ENCODE results near the gene NR0B1. TPM values are rescaled to one million over a fixed set of nuclear protein-coding genes. Genes with fewer than 3 reads are reported as not detected.

The NR0B1 gene
- total and polyA plus RNA-seq, 2 donors from 2014 or later, result 0.16 TPM; not detected in 1

DNA sequence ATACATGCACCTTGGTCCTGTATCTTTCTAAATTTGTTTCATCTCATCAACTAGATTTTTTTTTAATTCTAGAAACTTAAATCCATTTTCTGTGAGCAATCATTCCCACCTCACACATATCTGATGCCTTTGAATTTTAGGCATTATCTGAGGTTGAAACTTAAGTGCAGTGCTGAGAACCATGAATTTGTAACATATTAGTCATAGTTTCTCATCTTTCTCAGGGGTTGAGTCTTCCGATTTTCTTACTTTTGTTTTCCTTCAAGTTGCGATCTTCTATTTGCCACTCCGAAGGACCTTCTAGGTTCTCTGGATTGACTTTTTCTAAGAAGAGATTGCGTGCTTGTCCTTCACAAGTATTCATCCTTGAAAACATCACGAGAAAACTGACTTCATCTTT lies 3.7 kb upstream of the NR0B1 start:
- H3K4me3 ChIP-seq (ENCODE audit: low read length in 3 of 3), result no peak overlapping the region
- TF ChIP-seq, protein P1, sequence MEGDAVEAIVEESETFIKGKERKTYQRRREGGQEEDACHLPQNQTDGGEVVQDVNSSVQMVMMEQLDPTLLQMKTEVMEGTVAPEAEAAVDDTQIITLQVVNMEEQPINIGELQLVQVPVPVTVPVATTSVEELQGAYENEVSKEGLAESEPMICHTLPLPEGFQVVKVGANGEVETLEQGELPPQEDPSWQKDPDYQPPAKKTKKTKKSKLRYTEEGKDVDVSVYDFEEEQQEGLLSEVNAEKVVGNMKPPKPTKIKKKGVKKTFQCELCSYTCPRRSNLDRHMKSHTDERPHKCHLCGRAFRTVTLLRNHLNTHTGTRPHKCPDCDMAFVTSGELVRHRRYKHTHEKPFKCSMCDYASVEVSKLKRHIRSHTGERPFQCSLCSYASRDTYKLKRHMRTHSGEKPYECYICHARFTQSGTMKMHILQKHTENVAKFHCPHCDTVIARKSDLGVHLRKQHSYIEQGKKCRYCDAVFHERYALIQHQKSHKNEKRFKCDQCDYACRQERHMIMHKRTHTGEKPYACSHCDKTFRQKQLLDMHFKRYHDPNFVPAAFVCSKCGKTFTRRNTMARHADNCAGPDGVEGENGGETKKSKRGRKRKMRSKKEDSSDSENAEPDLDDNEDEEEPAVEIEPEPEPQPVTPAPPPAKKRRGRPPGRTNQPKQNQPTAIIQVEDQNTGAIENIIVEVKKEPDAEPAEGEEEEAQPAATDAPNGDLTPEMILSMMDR (IDR thresholded peaks at IDR 0.05; ENCODE audit: borderline replicate concordance, extremely low read depth, insufficient read depth), result no peak
- no peak overlapping the region for H3K27ac ChIP-seq (ENCODE audit: low read depth in 2 of 2, low read length in 2 of 2)
- no peak for FAIRE-seq
- H3K36me3 ChIP-seq (ENCODE audit: control insufficient read depth in 2 of 3, insufficient read depth in 3 of 3, low read length in 3 of 3), result no peaks in the 10 kb centered on the region
- no peaks in the 10 kb centered on the region for H3K9me3 ChIP-seq (ENCODE audit: control insufficient read depth in 2 of 3, insufficient read depth in 1 of 3, low read length in 3 of 3)
- no peak for DNase-seq
- intact Hi-C loops (cut with DNase I), result no loop called here
- no peak overlapping the region for H3K9ac ChIP-seq (ENCODE audit: low read length in 3 of 3)
- no peaks in the 10 kb centered on the region for H3K4me1 ChIP-seq (ENCODE audit: control insufficient read depth in 2 of 3, insufficient read depth in 2 of 3, low read depth in 1 of 3, low read length in 3 of 3)
- H3K27me3 ChIP-seq (ENCODE audit: control insufficient read depth, insufficient read depth, low read length), result peaks cover 4% of the 10 kb centered on the region

DNA sequence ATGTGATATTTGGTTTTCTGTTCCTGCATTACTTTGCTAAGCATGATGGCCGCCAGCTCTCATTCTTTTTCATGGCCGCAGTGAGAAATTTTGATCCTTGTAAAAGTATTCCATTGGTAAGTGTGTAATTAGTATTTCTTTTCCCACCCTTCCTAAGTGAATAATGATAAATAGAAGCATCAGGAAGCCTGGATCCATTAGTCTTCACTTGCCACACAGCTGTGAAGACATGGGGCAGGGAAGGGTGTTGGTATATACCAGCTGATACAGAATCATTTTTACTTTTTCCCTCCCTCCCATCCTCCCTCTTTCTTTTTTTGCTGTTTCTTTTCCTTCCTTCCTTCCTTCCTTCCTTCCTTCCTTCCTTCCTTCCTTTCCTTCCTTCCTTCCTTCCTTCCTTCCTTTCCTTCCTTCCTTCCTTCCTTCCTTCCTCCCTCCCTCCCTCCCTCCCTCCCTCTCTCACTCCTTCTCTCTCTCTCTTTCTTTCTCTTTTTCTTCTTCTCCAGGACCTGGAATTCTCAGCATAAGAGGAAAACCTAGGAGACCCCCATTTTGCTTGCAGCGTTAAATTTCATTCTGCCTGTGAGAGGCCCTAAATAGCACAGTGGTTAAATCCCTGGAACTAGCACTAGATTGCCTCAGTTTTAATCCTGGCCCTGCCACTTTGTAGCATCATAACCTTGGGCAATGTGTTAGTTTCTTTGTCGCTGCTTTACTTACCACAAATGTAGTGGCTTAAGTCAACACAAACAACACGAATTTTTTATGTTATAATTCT lies 1.4 kb upstream of the NR0B1 start:
- DNase-seq, result no peak
- TF ChIP-seq, protein P1 (IDR thresholded peaks at IDR 0.05; ENCODE audit: borderline replicate concordance, extremely low read depth, insufficient read depth), result no peak
- FAIRE-seq, result no peak
- no peak overlapping the region for H3K9ac ChIP-seq (ENCODE audit: low read length in 3 of 3)
- H3K27ac ChIP-seq (ENCODE audit: low read depth in 2 of 2, low read length in 2 of 2), result no peak overlapping the region
- H3K4me3 ChIP-seq (ENCODE audit: low read length in 3 of 3), result no peak overlapping the region
- H3K36me3 ChIP-seq (ENCODE audit: control insufficient read depth in 2 of 3, insufficient read depth in 3 of 3, low read length in 3 of 3), result no peaks in the 10 kb centered on the region
- intact Hi-C loops (cut with DNase I), result no loop called here
- no peaks in the 10 kb centered on the region for H3K4me1 ChIP-seq (ENCODE audit: control insufficient read depth in 2 of 3, insufficient read depth in 2 of 3, low read depth in 1 of 3, low read length in 3 of 3)
- H3K9me3 ChIP-seq (ENCODE audit: control insufficient read depth in 2 of 3, insufficient read depth in 1 of 3, low read length in 3 of 3), result no peaks in the 10 kb centered on the region
- H3K27me3 ChIP-seq (ENCODE audit: control insufficient read depth, insufficient read depth, low read length), result peaks cover 9% of the 10 kb centered on the region

- Histone ChIP-seq H3K9me3 (ENCODE audit: control insufficient read depth in 2 of 3, insufficient read depth in 1 of 3, low read length in 3 of 3) (no peaks in the 10 kb centered on the region), H3K4me3 (ENCODE audit: low read length in 3 of 3) (no peak overlapping the region), H3K4me1 (ENCODE audit: control insufficient read depth in 2 of 3, insufficient read depth in 2 of 3, low read depth in 1 of 3, low read length in 3 of 3) (no peaks in the 10 kb centered on the region), H3K9ac (ENCODE audit: low read length in 3 of 3) (no peak overlapping the region), H3K27ac (ENCODE audit: low read depth in 2 of 2, low read length in 2 of 2) (no peak overlapping the region), H3K36me3 (ENCODE audit: control insufficient read depth in 2 of 3, insufficient read depth in 3 of 3, low read length in 3 of 3) (no peaks in the 10 kb centered on the region), H3K27me3 (ENCODE audit: control insufficient read depth, insufficient read depth, low read length) (peaks cover 9% of the 10 kb centered on the region)
- no peak for FAIRE-seq
- TF ChIP-seq, protein P1 (IDR thresholded peaks at IDR 0.05; ENCODE audit: borderline replicate concordance, extremely low read depth, insufficient read depth), result no peak
- intact Hi-C loops (cut with DNase I), result no loop called here
- DNase-seq, result peak; percentile 44 to 66 (median 53)
Measured at GRCh38 chrX:30308263-30309138, 689 bp downstream of the NR0B1 start.
